ENCODE measurements around the gene NBL1. TPM values are rescaled to one million over a fixed set of nuclear protein-coding genes. Genes with fewer than 3 reads are reported as not detected.

NBL1 gene
- total and polyA plus RNA-seq, 9 of the 15 experiments (the other 6 are each of a cell fraction or from before 2014, with no cell fraction given), result 0.10 to 3.7 (median 1.8) TPM; not detected in 1

- Histone ChIP-seq H3K9me1 (ENCODE audit: control insufficient read depth, insufficient read depth, low read length) (no peaks in the 10 kb centered on the region), H3K4me1 (replicated peaks in 1 of 2; ENCODE audit: control insufficient read depth in 2 of 2, insufficient read depth in 2 of 2, low read length in 2 of 2) (no peaks in the 10 kb centered on the region), H3K4me3 (no peak overlapping the region), H3K9me3 (replicated peaks; ENCODE audit: control insufficient read depth, insufficient read depth, low read depth, low read length) (no peaks in the 10 kb centered on the region), H3K36me3 (ENCODE audit: control insufficient read depth, insufficient read depth, low read length) (no peaks in the 10 kb centered on the region), H2AFZ (ENCODE audit: low read depth, low read length) (no peak overlapping the region), H3K27me3 (ENCODE audit: control insufficient read depth in 2 of 2, insufficient read depth in 2 of 2, low read length in 2 of 2) (peaks cover 15 to 38% of the 10 kb centered on the region in 2 experiments; a peak in 4 of 5 replicates), H4K20me1 (replicated peaks; ENCODE audit: control insufficient read depth, insufficient read depth, low read length) (0 out of 2 replicates have a peak, but pooled peaks cover 8% of the 10 kb centered on the region), H3K79me2 (ENCODE audit: control insufficient read depth, insufficient read depth, low read length) (no peaks in the 10 kb centered on the region), H3K9ac (ENCODE audit: insufficient read depth in 1 of 2, low read depth in 2 of 2, low read length in 2 of 2) (no peak overlapping the region), H3K27ac (ENCODE audit: extremely low read depth, low read depth, low read length) (no peak overlapping the region), H3K4me2 (ENCODE audit: insufficient read depth, low read length) (no peak overlapping the region)
- no TSS peak for BruUV-seq (replicated peaks)
- ChIA-PET CTCF (ENCODE audit: low intra/inter-chr PET ratio) (no interaction called here), POLR2A (interaction anchor here (0.6 to 1.2 kb wide), 2 partner anchors 10 to 24 kb away, joined by 4 read pairs; no protein-coding TSS in a partner anchor)
- WGBS (ENCODE audit: insufficient coverage, low coverage, missing lambda C conversion rate), result 6% methylated on average over 4 of the region's 4 CpGs
- DNase-seq (ENCODE audit: extremely low read depth in 1 of 4, low spot score in 3 of 4) (no peak), ATAC-seq (no peak), FAIRE-seq (no peak)
- in situ Hi-C loops (cut with MboI), result no loop called here
- TF ChIP-seq ZNF324 (CRISPR knock-in tag; IDR thresholded peaks at IDR 0.05), result no peak
- intact Hi-C loops (cut with micrococcal nuclease), result no loop called here
Observed at GRCh38 chr1:19706136-19706535, 62.0 kb downstream of the NBL1 start.

Other genes starting within 250 kb of the NBL1 start
- gene CAPZB, start 158.8 kb upstream of the NBL1 start, total RNA-seq (2014; rRNA removed), result 57.6 and 83.6 TPM in 2 replicates
- 131 and 133 TPM in 2 replicates for gene CAPZB, start 158.8 kb upstream of the NBL1 start, total RNA-seq (2014; rRNA removed; fragmentation: Illumina TruSeq; extraction: Trizol)
- gene CAPZB, start 158.8 kb upstream of the NBL1 start, total RNA-seq (2015; rRNA removed; fragmentation: Illumina TruSeq; extraction: Trizol), result 147 and 148 TPM in 2 replicates
- 237 and 241 TPM in 2 replicates for gene CAPZB, start 158.8 kb upstream of the NBL1 start, total RNA-seq (2021)
- 119 and 122 TPM in 2 replicates for gene CAPZB, start 158.8 kb upstream of the NBL1 start, polyA plus RNA-seq (2011; rRNA removed)
- gene CAPZB, start 158.8 kb upstream of the NBL1 start, polyA plus RNA-seq (2014; fragmentation: Illumina TruSeq; extraction: Trizol), result 259 and 297 TPM in 2 replicates
- 100 to 1,000 TPM in 1 of 2 experiments, 10 to 100 TPM in 1; 70.0 to 115 TPM for gene CAPZB, start 158.8 kb upstream of the NBL1 start, polyA plus RNA-seq (2014; fragmentation: Nextera tagmentation; extraction: Ambion mirVana)
- 125 and 134 TPM in 2 replicates for gene CAPZB, start 158.8 kb upstream of the NBL1 start, polyA plus RNA-seq (2014; rRNA removed)
- gene HTR6, start 20.6 kb downstream of the NBL1 start, total RNA-seq (2014; rRNA removed), result not detected in 2 replicates
- not detected in 2 replicates for gene HTR6, start 20.6 kb downstream of the NBL1 start, total RNA-seq (2014; rRNA removed; fragmentation: Illumina TruSeq; extraction: Trizol)
- not detected in 2 replicates for gene HTR6, start 20.6 kb downstream of the NBL1 start, total RNA-seq (2015; rRNA removed; fragmentation: Illumina TruSeq; extraction: Trizol)
- not detected in 2 replicates for gene HTR6, start 20.6 kb downstream of the NBL1 start, total RNA-seq (2021)
- not detected in 2 replicates for gene HTR6, start 20.6 kb downstream of the NBL1 start, polyA plus RNA-seq (2011; rRNA removed)
- gene HTR6, start 20.6 kb downstream of the NBL1 start, polyA plus RNA-seq (2014; fragmentation: Illumina TruSeq; extraction: Trizol), result not detected in 2 replicates
- not detected for gene HTR6, start 20.6 kb downstream of the NBL1 start, polyA plus RNA-seq (2014; fragmentation: Nextera tagmentation; extraction: Ambion mirVana)
- not detected in 2 replicates for gene HTR6, start 20.6 kb downstream of the NBL1 start, polyA plus RNA-seq (2014; rRNA removed)
- gene TMCO4, start 155.6 kb downstream of the NBL1 start, total RNA-seq (2014; rRNA removed), result 2.1 and 3.3 TPM in 2 replicates
- 0.91 and 1.4 TPM in 2 replicates for gene TMCO4, start 155.6 kb downstream of the NBL1 start, total RNA-seq (2014; rRNA removed; fragmentation: Illumina TruSeq; extraction: Trizol)
- gene TMCO4, start 155.6 kb downstream of the NBL1 start, total RNA-seq (2015; rRNA removed; fragmentation: Illumina TruSeq; extraction: Trizol), result 1.6 and 2.0 TPM in 2 replicates
- 1.2 and 2.1 TPM in 2 replicates for gene TMCO4, start 155.6 kb downstream of the NBL1 start, total RNA-seq (2021)
- gene TMCO4, start 155.6 kb downstream of the NBL1 start, polyA plus RNA-seq (2011; rRNA removed), result 0.27 and 0.57 TPM in 2 replicates
- 1.4 and 1.7 TPM in 2 replicates for gene TMCO4, start 155.6 kb downstream of the NBL1 start, polyA plus RNA-seq (2014; fragmentation: Illumina TruSeq; extraction: Trizol)
- under 1 TPM; 0.06 to 0.21 TPM for gene TMCO4, start 155.6 kb downstream of the NBL1 start, polyA plus RNA-seq (2014; fragmentation: Nextera tagmentation; extraction: Ambion mirVana)
- gene TMCO4, start 155.6 kb downstream of the NBL1 start, polyA plus RNA-seq (2014; rRNA removed), result 1.9 and 3.2 TPM in 2 replicates
- not detected in 2 replicates for gene RNF186, start 171.0 kb downstream of the NBL1 start, total RNA-seq (2014; rRNA removed)
- gene RNF186, start 171.0 kb downstream of the NBL1 start, total RNA-seq (2014; rRNA removed; fragmentation: Illumina TruSeq; extraction: Trizol), result not detected in 2 replicates
- not detected in 2 replicates for gene RNF186, start 171.0 kb downstream of the NBL1 start, total RNA-seq (2015; rRNA removed; fragmentation: Illumina TruSeq; extraction: Trizol)
- not detected in 2 replicates for gene RNF186, start 171.0 kb downstream of the NBL1 start, total RNA-seq (2021)
- gene RNF186, start 171.0 kb downstream of the NBL1 start, polyA plus RNA-seq (2011; rRNA removed), result not detected in 2 replicates
- gene RNF186, start 171.0 kb downstream of the NBL1 start, polyA plus RNA-seq (2014; fragmentation: Illumina TruSeq; extraction: Trizol), result not detected in 2 replicates
- gene RNF186, start 171.0 kb downstream of the NBL1 start, polyA plus RNA-seq (2014; fragmentation: Nextera tagmentation; extraction: Ambion mirVana), result not detected
- gene RNF186, start 171.0 kb downstream of the NBL1 start, polyA plus RNA-seq (2014; rRNA removed), result not detected in 2 replicates
- 5.6 and 5.9 TPM in 2 replicates for gene OTUD3, start 238.1 kb downstream of the NBL1 start, total RNA-seq (2014; rRNA removed)
- gene OTUD3, start 238.1 kb downstream of the NBL1 start, total RNA-seq (2014; rRNA removed; fragmentation: Illumina TruSeq; extraction: Trizol), result 13.6 and 16.0 TPM in 2 replicates
- 13.7 and 15.6 TPM in 2 replicates for gene OTUD3, start 238.1 kb downstream of the NBL1 start, total RNA-seq (2015; rRNA removed; fragmentation: Illumina TruSeq; extraction: Trizol)
- 10.9 and 13.3 TPM in 2 replicates for gene OTUD3, start 238.1 kb downstream of the NBL1 start, total RNA-seq (2021)
- gene OTUD3, start 238.1 kb downstream of the NBL1 start, polyA plus RNA-seq (2011; rRNA removed), result 16.6 and 18.8 TPM in 2 replicates
- 8.3 and 8.6 TPM in 2 replicates for gene OTUD3, start 238.1 kb downstream of the NBL1 start, polyA plus RNA-seq (2014; fragmentation: Illumina TruSeq; extraction: Trizol)
- gene OTUD3, start 238.1 kb downstream of the NBL1 start, polyA plus RNA-seq (2014; fragmentation: Nextera tagmentation; extraction: Ambion mirVana), result 1 to 10 TPM; 2.0 to 2.8 TPM
- gene OTUD3, start 238.1 kb downstream of the NBL1 start, polyA plus RNA-seq (2014; rRNA removed), result 11.0 and 11.7 TPM in 2 replicates